ENCODE data around the gene HOPX.

The HOPX gene

GRCh38 chr4:56628592-56628991 lies 52.5 kb downstream of the HOPX start:
- TF ChIP-seq CTCF (IDR thresholded peaks at IDR 0.05; ENCODE audit: control insufficient read depth, extremely low read depth, insufficient read depth), result no peak
- DNase-seq (ENCODE audit: low read depth), result no peak
- H3K4me3 ChIP-seq (ENCODE audit: low read depth, low read length), result no peak overlapping the region

- TF ChIP-seq CTCF (IDR thresholded peaks at IDR 0.05; ENCODE audit: control insufficient read depth, extremely low read depth, insufficient read depth), result no peak
- DNase-seq (ENCODE audit: low read depth), result no peak
- H3K4me3 ChIP-seq (ENCODE audit: low read depth, low read length), result no peak overlapping the region
Observed at GRCh38 chr4:56627985-56628384, 53.1 kb downstream of the HOPX start.

- TF ChIP-seq CTCF (IDR thresholded peaks at IDR 0.05; ENCODE audit: control insufficient read depth, extremely low read depth, insufficient read depth), result no peak
- no peak overlapping the region for H3K4me3 ChIP-seq (ENCODE audit: low read depth, low read length)
- no peak for DNase-seq (ENCODE audit: low read depth)
Observed at GRCh38 chr4:56627375-56627774, 53.7 kb downstream of the HOPX start.

- TF ChIP-seq CTCF (IDR thresholded peaks at IDR 0.05; ENCODE audit: control insufficient read depth, extremely low read depth, insufficient read depth), result no peak
- DNase-seq (ENCODE audit: low read depth), result no peak
- no peak overlapping the region for H3K4me3 ChIP-seq (ENCODE audit: low read depth, low read length)
Observed at GRCh38 chr4:56626963-56627362, 54.1 kb downstream of the HOPX start.

GRCh38 chr4:56626420-56626819 lies 54.7 kb downstream of the HOPX start:
- no peak for TF ChIP-seq CTCF (IDR thresholded peaks at IDR 0.05; ENCODE audit: control insufficient read depth, extremely low read depth, insufficient read depth)
- H3K4me3 ChIP-seq (ENCODE audit: low read depth, low read length), result no peak overlapping the region
- DNase-seq (ENCODE audit: low read depth), result no peak

GRCh38 chr4:56622176-56622575 lies 58.9 kb downstream of the HOPX start:
- H3K4me3 ChIP-seq (ENCODE audit: low read depth, low read length), result peak overlapping the region; percentile 5; the same call in 1 of the 2 replicates
- no peak for TF ChIP-seq CTCF (IDR thresholded peaks at IDR 0.05; ENCODE audit: control insufficient read depth, extremely low read depth, insufficient read depth)
- peak; percentile 97 for DNase-seq (ENCODE audit: low read depth)

GRCh38 chr4:56619816-56620215 lies 61.3 kb downstream of the HOPX start:
- no peak for DNase-seq (ENCODE audit: low read depth)
- H3K4me3 ChIP-seq (ENCODE audit: low read depth, low read length), result no peak overlapping the region
- TF ChIP-seq CTCF (IDR thresholded peaks at IDR 0.05; ENCODE audit: control insufficient read depth, extremely low read depth, insufficient read depth), result no peak

Measured in LNCaP clone FGC (cell line).